GM21737 (cell line): Measurements from ENCODE around the gene TMEM201.
A peak's percentile ranks its signal among the peaks of the same experiment; 100 is the strongest.
"Not testable (repeated sequence)": the region's sequence is repeated elsewhere in the genome, so short reads cannot be mapped to it uniquely, and the experiment has no call there.

ENCODE experiments used
- ATAC-seq: cut with Tn5 transposase; IDR thresholded peaks from one replicate; pipeline ENCODE4 v1.9.1; 2021; ENCODE audit warnings: mild to moderate bottlenecking, moderate library complexity; ENCODE audit not compliant: unreplicated experiment

Gene TMEM201

GRCh38 chr1:9588551-9589143 lies at the start of gene TMEM201:
TSS of gene TMEM201 (plus strand) at chr1:9588911. CDS start at chr1:9588931, 20 bp downstream.
- ATAC-seq: peak; percentile 72

GRCh38 chr1:9539165-9539828 lies 49.4 kb upstream of the TMEM201 start, which contains the start of gene SLC25A33:
TSS of gene SLC25A33 (plus strand) at chr1:9539465. CDS start at chr1:9539692, 227 bp downstream.
- peak; percentile 96 for ATAC-seq

GRCh38 chr1:9539829-9540550 lies 48.7 kb upstream of the TMEM201 start:
- ATAC-seq: peak; percentile 41

GRCh38 chr1:9542430-9542829 lies 46.3 kb upstream of the TMEM201 start:
- ATAC-seq: no peak

GRCh38 chr1:9544926-9545325 lies 43.8 kb upstream of the TMEM201 start:
- ATAC-seq: no peak

- ATAC-seq: no peak
These were observed 38.7 kb upstream of the TMEM201 start for GRCh38 chr1:9549955-9550546.

GRCh38 chr1:9551984-9552383 lies 36.7 kb upstream of the TMEM201 start:
- no peak for ATAC-seq

GRCh38 chr1:9553736-9554144 lies 35.0 kb upstream of the TMEM201 start:
- no peak for ATAC-seq

- no peak for ATAC-seq
These were observed 32.8 kb upstream of the TMEM201 start for GRCh38 chr1:9555942-9556341.

GRCh38 chr1:9557624-9558023 lies 31.1 kb upstream of the TMEM201 start:
- ATAC-seq: no peak

GRCh38 chr1:9558271-9558945 lies 30.3 kb upstream of the TMEM201 start:
- no peak for ATAC-seq

GRCh38 chr1:9558946-9559545 lies 29.7 kb upstream of the TMEM201 start:
- ATAC-seq: no peak

GRCh38 chr1:9559673-9560072 lies 29.0 kb upstream of the TMEM201 start:
- no peak for ATAC-seq

- ATAC-seq: not testable (repeated sequence)
These were observed 28.6 kb upstream of the TMEM201 start for GRCh38 chr1:9560090-9560489.

GRCh38 chr1:9561429-9561828 lies 27.3 kb upstream of the TMEM201 start:
- no peak for ATAC-seq

GRCh38 chr1:9569267-9569666 lies 19.4 kb upstream of the TMEM201 start:
- no peak for ATAC-seq

GRCh38 chr1:9570886-9571529 lies 17.7 kb upstream of the TMEM201 start:
- ATAC-seq: not testable (repeated sequence)

GRCh38 chr1:9573723-9574122 lies 15.0 kb upstream of the TMEM201 start:
- no peak for ATAC-seq

- ATAC-seq: no peak
These were observed 13.2 kb upstream of the TMEM201 start for GRCh38 chr1:9575486-9575885.

- ATAC-seq: no peak
These were observed 11.8 kb upstream of the TMEM201 start for GRCh38 chr1:9576903-9577302.
